T-helper 1 cell treated with Interleukin-12 subunit alpha and Interleukin-12 subunit beta and Interleukin-4 antibody, amounts not matched to agents 30 μg/mL and 1 μg/mL, for 36 hours (primary cell): ENCODE data around the gene CNOT4.
"Not testable (repeated sequence)": the region's sequence is repeated elsewhere in the genome, so short reads cannot be mapped to it uniquely, and the experiment has no call there.

Experiments
- H3K27ac Mint-ChIP-seq: one replicate; pipeline ENCODE4 v1.8.0; 2021; ENCODE audit warnings: mild to moderate bottlenecking, mixed read lengths
- H3K27me3 Mint-ChIP-seq: one replicate; pipeline ENCODE4 v1.8.0; 2021; ENCODE audit warnings: low read depth, mixed read lengths
- H3K36me3 Mint-ChIP-seq: one replicate; pipeline ENCODE4 v1.8.0; 2021; ENCODE audit warnings: low read depth, mixed read lengths
- H3K4me1 Mint-ChIP-seq: one replicate; pipeline ENCODE4 v1.8.0; 2021; ENCODE audit warnings: low read depth, mixed read lengths
- H3K4me3 Mint-ChIP-seq: one replicate; pipeline ENCODE4 v1.8.0; 2021; ENCODE audit warnings: mild to moderate bottlenecking, moderate library complexity, mixed read lengths
- H3K9me3 Mint-ChIP-seq: one replicate; pipeline ENCODE4 v1.8.0; 2021; ENCODE audit warnings: mixed read lengths

The CNOT4 gene

DNA sequence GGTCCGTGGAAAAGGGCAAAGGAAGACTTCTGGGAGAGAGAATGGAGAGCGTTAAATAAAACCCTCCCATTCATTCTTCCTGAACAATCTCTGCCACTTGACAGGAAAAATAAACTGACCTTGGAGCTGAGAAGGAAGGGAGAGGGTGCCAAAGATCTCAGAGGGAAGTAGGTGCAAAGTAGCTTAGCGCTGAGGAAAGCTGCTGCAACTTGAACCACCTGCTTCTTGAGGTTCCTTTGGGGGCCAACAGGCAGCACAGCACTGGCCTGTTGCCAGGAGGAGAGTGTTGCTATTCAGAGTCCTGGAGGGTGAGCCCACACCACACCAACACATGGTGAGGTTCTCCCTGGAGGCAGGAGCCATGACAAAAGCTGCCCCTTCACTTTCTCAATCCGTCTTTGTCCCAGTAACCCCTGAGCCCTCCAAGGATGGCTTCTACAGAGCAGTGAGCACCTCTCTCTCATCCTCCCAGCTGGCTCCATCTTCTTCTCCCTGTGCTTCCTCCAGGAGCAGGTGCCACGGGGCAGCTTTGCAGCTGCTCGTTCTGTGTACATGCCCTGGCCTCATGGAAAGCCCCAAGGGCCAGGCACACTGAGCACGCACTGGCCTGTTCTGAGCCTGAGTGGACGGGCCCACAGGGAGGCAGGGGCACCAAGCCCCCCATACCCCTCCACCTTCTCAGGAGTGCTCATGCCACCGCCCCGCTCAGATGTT lies 174.9 kb downstream of the CNOT4 start:
- Mint-ChIP-seq H3K27me3 (no peaks in the 10 kb centered on the region), H3K9me3 (peaks cover 11% of the 10 kb centered on the region), H3K36me3 (no peaks in the 10 kb centered on the region), H3K4me3 (no peak overlapping the region), H3K4me1 (no peaks in the 10 kb centered on the region), H3K27ac (no peak overlapping the region)

DNA sequence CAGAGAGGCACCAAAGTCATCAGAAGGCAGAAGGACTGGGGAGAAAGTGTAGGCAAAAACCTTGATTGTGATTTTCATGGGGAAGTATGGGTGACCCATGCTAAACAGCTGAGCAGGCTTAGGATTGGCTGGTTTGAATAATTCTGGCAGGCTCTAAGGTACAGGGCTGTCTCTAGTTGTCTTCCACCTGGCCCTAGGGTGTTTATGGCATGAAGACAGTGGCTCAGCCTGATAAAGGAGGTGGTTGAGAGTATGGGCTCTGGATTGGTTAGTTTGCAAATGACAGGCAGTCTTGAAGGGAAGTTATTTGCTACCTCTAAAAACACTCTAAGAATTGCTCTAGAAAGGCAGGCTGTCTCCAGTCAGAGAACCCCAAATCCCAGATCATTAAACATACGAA lies 176.0 kb downstream of the CNOT4 start:
- Mint-ChIP-seq H3K9me3 (peaks cover 11% of the 10 kb centered on the region), H3K36me3 (no peaks in the 10 kb centered on the region), H3K4me1 (no peaks in the 10 kb centered on the region), H3K4me3 (no peak overlapping the region), H3K27me3 (no peaks in the 10 kb centered on the region), H3K27ac (no peak overlapping the region)

GRCh38 chr7:135333200-135333599 lies 176.7 kb downstream of the CNOT4 start:
- Mint-ChIP-seq H3K4me3 (no peak overlapping the region), H3K4me1 (no peaks in the 10 kb centered on the region), H3K27ac (no peak overlapping the region), H3K9me3 (peaks cover 11% of the 10 kb centered on the region), H3K27me3 (no peaks in the 10 kb centered on the region), H3K36me3 (no peaks in the 10 kb centered on the region)

- H3K4me1 Mint-ChIP-seq: no peaks in the 10 kb centered on the region
- H3K27ac Mint-ChIP-seq: no peak overlapping the region
- H3K27me3 Mint-ChIP-seq: peaks cover 4% of the 10 kb centered on the region
- H3K9me3 Mint-ChIP-seq: peaks cover 14% of the 10 kb centered on the region
- no peak overlapping the region for H3K4me3 Mint-ChIP-seq
- no peaks in the 10 kb centered on the region for H3K36me3 Mint-ChIP-seq
Measured at GRCh38 chr7:135330088-135330487, 179.8 kb downstream of the CNOT4 start.

DNA sequence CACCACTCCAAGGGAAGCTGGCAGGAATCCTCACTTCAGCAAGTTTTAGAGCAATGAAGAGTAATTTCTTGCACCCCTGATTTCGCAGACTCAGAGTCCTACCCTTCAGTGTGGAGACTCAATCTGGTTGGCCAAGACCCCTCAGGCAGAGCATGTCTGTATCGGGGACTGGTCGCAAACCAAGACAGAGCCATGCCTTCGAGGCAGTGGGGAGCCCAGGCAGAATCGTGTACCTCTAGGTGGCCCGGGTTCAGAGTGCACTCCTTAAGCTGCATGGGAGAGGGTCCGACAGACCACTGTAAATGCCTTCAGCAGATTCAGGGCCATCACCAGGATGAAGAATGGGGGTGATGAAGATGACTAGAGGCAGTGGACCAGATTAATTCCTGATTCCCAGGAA lies 181.4 kb downstream of the CNOT4 start:
- H3K4me3 Mint-ChIP-seq: no peak overlapping the region
- H3K36me3 Mint-ChIP-seq: no peaks in the 10 kb centered on the region
- H3K27me3 Mint-ChIP-seq: peaks cover 4% of the 10 kb centered on the region
- no peak overlapping the region for H3K27ac Mint-ChIP-seq
- peaks cover 22% of the 10 kb centered on the region for H3K9me3 Mint-ChIP-seq
- no peaks in the 10 kb centered on the region for H3K4me1 Mint-ChIP-seq

- Mint-ChIP-seq H3K36me3 (no peaks in the 10 kb centered on the region), H3K4me1 (no peaks in the 10 kb centered on the region), H3K27ac (no peak overlapping the region), H3K27me3 (peaks cover 4% of the 10 kb centered on the region), H3K4me3 (no peak overlapping the region), H3K9me3 (peaks cover 22% of the 10 kb centered on the region)
Measured at GRCh38 chr7:135328053-135328452, 181.8 kb downstream of the CNOT4 start.

GRCh38 chr7:135327458-135327857 lies 182.4 kb downstream of the CNOT4 start:
- H3K36me3 Mint-ChIP-seq: no peaks in the 10 kb centered on the region
- H3K4me3 Mint-ChIP-seq: no peak overlapping the region
- H3K27ac Mint-ChIP-seq: no peak overlapping the region
- H3K9me3 Mint-ChIP-seq: peaks cover 22% of the 10 kb centered on the region
- H3K27me3 Mint-ChIP-seq: peaks cover 4% of the 10 kb centered on the region
- H3K4me1 Mint-ChIP-seq: no peaks in the 10 kb centered on the region

GRCh38 chr7:135326636-135327280 lies 183.1 kb downstream of the CNOT4 start:
- Mint-ChIP-seq H3K9me3 (peaks cover 19% of the 10 kb centered on the region), H3K27ac (no peak overlapping the region), H3K36me3 (no peaks in the 10 kb centered on the region), H3K27me3 (peaks cover 4% of the 10 kb centered on the region), H3K4me1 (no peaks in the 10 kb centered on the region), H3K4me3 (no peak overlapping the region)

DNA sequence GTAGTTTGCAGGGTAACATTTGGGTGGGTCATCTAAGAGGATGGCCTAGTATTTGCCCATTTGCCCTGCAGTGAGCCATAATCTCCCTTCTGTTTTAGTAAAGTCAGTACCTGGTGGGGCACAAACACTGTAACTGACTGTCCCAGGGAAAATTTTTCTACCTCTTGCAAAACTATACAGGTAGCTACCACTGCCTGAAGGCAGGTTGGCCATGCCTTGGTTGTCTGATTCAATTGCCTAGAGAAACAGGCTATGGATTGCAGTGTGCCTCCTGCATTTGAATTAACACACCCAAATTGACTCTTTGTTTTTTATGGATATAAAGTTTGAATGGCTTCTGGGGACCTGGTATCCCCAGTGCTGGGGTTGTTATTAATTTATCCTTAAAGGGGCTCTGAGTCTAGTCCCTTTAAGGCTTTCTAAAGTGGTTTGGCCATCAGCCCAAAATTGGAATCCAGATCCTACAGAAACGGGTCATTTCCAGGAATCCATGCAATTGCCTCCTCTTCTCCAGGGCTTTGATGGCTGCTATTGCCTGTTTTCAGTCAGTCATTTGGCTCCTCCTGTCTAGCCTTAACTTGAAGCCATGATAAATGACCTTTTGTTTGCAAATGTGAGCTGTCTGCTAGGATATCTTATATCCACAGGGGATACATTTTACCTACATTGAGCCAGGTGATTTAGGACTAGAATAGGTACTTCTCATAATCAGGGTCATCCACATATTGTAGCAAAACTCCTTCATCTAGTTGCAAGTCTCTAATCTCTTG lies 187.1 kb downstream of the CNOT4 start:
- no peak overlapping the region for H3K27ac Mint-ChIP-seq
- no peaks in the 10 kb centered on the region for H3K36me3 Mint-ChIP-seq
- no peaks in the 10 kb centered on the region for H3K4me1 Mint-ChIP-seq
- H3K4me3 Mint-ChIP-seq: no peak overlapping the region
- H3K9me3 Mint-ChIP-seq: peaks cover 11% of the 10 kb centered on the region
- H3K27me3 Mint-ChIP-seq: peaks cover 4% of the 10 kb centered on the region

DNA sequence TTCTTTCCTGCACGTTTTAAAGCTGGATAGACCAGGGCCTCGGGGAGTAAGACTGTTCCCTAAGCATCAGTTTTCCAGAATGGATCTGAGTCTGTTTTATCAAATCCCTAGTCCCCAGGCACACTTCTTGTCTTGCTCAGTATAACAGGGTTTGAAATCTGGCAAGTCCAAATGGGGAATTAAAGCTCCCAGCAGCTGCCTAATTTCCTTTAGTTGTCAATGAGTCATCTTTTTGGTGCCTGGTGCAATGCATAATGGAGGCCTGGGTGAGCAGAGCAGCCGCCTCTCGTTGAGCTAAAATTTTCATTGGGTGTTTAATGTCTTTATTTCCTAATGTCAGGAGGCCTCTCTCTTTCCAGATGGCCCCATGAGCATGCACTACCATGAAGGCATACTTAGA lies 188.3 kb downstream of the CNOT4 start:
- Mint-ChIP-seq H3K36me3 (no peaks in the 10 kb centered on the region), H3K4me3 (no peak overlapping the region), H3K27ac (no peak overlapping the region), H3K9me3 (peaks cover 7% of the 10 kb centered on the region), H3K4me1 (no peaks in the 10 kb centered on the region), H3K27me3 (no peaks in the 10 kb centered on the region)

- not testable (repeated sequence) for H3K4me1 Mint-ChIP-seq
Measured at GRCh38 chr7:135320953-135321352, 188.9 kb downstream of the CNOT4 start.

GRCh38 chr7:135320268-135320667 lies 189.6 kb downstream of the CNOT4 start:
- H3K27ac Mint-ChIP-seq: no peak overlapping the region
- no peaks in the 10 kb centered on the region for H3K36me3 Mint-ChIP-seq
- H3K4me1 Mint-ChIP-seq: no peaks in the 10 kb centered on the region
- H3K4me3 Mint-ChIP-seq: no peak overlapping the region
- H3K9me3 Mint-ChIP-seq: peaks cover 7% of the 10 kb centered on the region
- no peaks in the 10 kb centered on the region for H3K27me3 Mint-ChIP-seq

More at GRCh38 chr7:135320953-135321352, 188.9 kb downstream of the CNOT4 start:
- H3K36me3 Mint-ChIP-seq, H3K27me3 Mint-ChIP-seq, H3K9me3 Mint-ChIP-seq, H3K4me3 Mint-ChIP-seq, H3K27ac Mint-ChIP-seq: not testable (repeated sequence)

DNA sequence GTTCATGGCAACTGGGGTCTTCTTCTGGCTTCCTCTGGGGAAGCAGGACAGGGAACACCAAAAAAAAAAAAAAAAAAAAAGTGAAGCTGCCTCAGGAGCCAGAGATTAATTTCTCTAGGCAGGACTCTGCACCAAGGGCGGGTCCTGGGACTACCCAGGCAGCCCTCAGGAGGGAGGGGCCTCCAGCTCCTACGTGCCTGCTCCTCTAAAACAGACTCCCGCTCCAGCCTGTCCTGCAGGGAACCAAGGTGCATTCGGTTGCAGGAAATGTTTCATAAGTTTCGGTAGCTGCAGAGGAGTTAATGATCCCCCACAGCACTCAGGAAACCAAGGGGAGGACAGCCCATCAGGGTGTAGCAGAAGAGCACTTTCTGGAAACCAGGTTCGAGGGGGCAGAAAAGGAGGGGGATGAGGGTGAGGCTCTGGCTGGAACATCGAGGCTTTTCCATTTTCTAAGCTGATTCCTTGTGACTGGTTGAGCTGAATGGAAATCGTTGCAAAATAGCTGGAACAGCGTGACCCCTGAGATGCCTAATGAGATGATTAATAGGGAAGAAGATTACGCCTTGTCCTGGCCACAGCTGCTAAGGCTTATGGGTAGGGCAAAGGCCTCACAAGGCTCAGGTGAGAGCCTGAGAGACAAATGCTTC lies 192.1 kb downstream of the CNOT4 start:
- Mint-ChIP-seq H3K4me3 (no peak overlapping the region), H3K27ac (no peak overlapping the region), H3K9me3 (no peaks in the 10 kb centered on the region), H3K36me3 (no peaks in the 10 kb centered on the region), H3K27me3 (no peaks in the 10 kb centered on the region), H3K4me1 (no peaks in the 10 kb centered on the region)

- no peaks in the 10 kb centered on the region for H3K27me3 Mint-ChIP-seq
- no peak overlapping the region for H3K27ac Mint-ChIP-seq
- no peak overlapping the region for H3K4me3 Mint-ChIP-seq
- H3K9me3 Mint-ChIP-seq: no peaks in the 10 kb centered on the region
- no peaks in the 10 kb centered on the region for H3K36me3 Mint-ChIP-seq
- no peaks in the 10 kb centered on the region for H3K4me1 Mint-ChIP-seq
Measured at GRCh38 chr7:135316648-135317313, 193.1 kb downstream of the CNOT4 start.
